ENCODE results near the gene MED13. TPM values are rescaled to one million over a fixed set of nuclear protein-coding genes. Genes with fewer than 3 reads are reported as not detected.

The MED13 gene
- total RNA-seq, 1 experiment from 2014 or later: 60.7 TPM

- no peak for TF ChIP-seq CTCF (conservative IDR thresholded peaks at IDR 0.05)
- Histone ChIP-seq H3K27ac (ENCODE audit: insufficient read length, low read depth, low read length) (no peak overlapping the region), H3K79me2 (ENCODE audit: insufficient read depth, low read length) (no peaks in the 10 kb centered on the region), H3K4me2 (ENCODE audit: insufficient read depth, insufficient read length, low read length) (no peak overlapping the region), H2AFZ (ENCODE audit: low read length) (no peak overlapping the region), H3K9me3 (ENCODE audit: control insufficient read depth, low read depth, low read length) (no peaks in the 10 kb centered on the region), H3K18ac (ENCODE audit: insufficient read length, low read depth, low read length) (no peak overlapping the region), H3K9ac (ENCODE audit: extremely low read depth, insufficient read length, low read length) (no peak overlapping the region), H3K27me3 (ENCODE audit: insufficient read depth, low read length) (no peaks in the 10 kb centered on the region), H4K91ac (ENCODE audit: insufficient read length, low read depth, low read length) (no peak overlapping the region), H3T11ph (ENCODE audit: low read length) (no peak overlapping the region), H2BK120ac (ENCODE audit: low read depth, low read length, poor library complexity, severe bottlenecking) (no peak overlapping the region), H4K8ac (replicated peaks; ENCODE audit: insufficient read length, low read depth, low read length) (no peak overlapping the region), H2BK12ac (ENCODE audit: insufficient read length, low read depth, low read length) (no peak overlapping the region), H2BK20ac (ENCODE audit: low read depth, low read length, poor library complexity, severe bottlenecking) (no peak overlapping the region), H3K79me1 (ENCODE audit: insufficient read depth, low read depth, low read length, poor library complexity, severe bottlenecking) (no peaks in the 10 kb centered on the region), H3K23me2 (ENCODE audit: insufficient read length, low read depth, low read length, poor library complexity, severe bottlenecking) (no peaks in the 10 kb centered on the region), H2AK5ac (ENCODE audit: insufficient read length, low read length) (no peak overlapping the region), H2BK5ac (ENCODE audit: insufficient read length, low read length) (no peak overlapping the region), H3K23ac (ENCODE audit: insufficient read length, low read depth, low read length) (no peak overlapping the region), H2BK15ac (ENCODE audit: low read depth, low read length) (no peak overlapping the region), H4K20me1 (ENCODE audit: control insufficient read depth, insufficient read depth, insufficient read length) (no peaks in the 10 kb centered on the region), H3K4ac (ENCODE audit: low read depth, low read length) (no peak overlapping the region), H3K4me1 (ENCODE audit: insufficient read depth, low read length) (no peaks in the 10 kb centered on the region; the same call in 1 of the 2 replicates), H4K5ac (ENCODE audit: insufficient read length, low read depth, low read length) (no peak overlapping the region), H3K14ac (ENCODE audit: insufficient read depth, low read length) (no peak overlapping the region), H3K56ac (ENCODE audit: insufficient read length, low read depth, low read length) (no peak overlapping the region)
- H3K4me1 Mint-ChIP-seq: peaks cover 8 to 13% of the 10 kb centered on the region in 2 experiments
- no CpG with 5 or more reads among the region's 4 CpGs for WGBS (ENCODE audit: extremely low coverage, insufficient read length, low lambda C conversion rate)
- H3K36me3 Mint-ChIP-seq (ENCODE audit: insufficient read depth in 1 of 3, low read depth in 3 of 3): peaks cover 0 to 5% (median 2%) of the 10 kb centered on the region in 3 experiments; a peak in 2 of 7 replicates
- no peak overlapping the region for H3K4me3 Mint-ChIP-seq
- DNase-seq: no peak
- no peak overlapping the region for H3K27ac Mint-ChIP-seq
- H3K27me3 Mint-ChIP-seq (ENCODE audit: low read depth): no peaks in the 10 kb centered on the region; the same call in 1 of the 2 replicates
- H3K9me3 Mint-ChIP-seq: peaks cover 0 to 6% of the 10 kb centered on the region in 2 experiments; a peak in 2 of 5 replicates
Measured at GRCh38 chr17:62109924-62110323, 44.8 kb upstream of the MED13 start.

Measured in H9 (cell line).